ENCODE measurements around the gene SKAP1. TPM values are rescaled to one million over a fixed set of nuclear protein-coding genes. Genes with fewer than 3 reads are reported as not detected.

Gene SKAP1
- total RNA-seq, 1 donor from 2014 or later, result 25.3 TPM

DNA sequence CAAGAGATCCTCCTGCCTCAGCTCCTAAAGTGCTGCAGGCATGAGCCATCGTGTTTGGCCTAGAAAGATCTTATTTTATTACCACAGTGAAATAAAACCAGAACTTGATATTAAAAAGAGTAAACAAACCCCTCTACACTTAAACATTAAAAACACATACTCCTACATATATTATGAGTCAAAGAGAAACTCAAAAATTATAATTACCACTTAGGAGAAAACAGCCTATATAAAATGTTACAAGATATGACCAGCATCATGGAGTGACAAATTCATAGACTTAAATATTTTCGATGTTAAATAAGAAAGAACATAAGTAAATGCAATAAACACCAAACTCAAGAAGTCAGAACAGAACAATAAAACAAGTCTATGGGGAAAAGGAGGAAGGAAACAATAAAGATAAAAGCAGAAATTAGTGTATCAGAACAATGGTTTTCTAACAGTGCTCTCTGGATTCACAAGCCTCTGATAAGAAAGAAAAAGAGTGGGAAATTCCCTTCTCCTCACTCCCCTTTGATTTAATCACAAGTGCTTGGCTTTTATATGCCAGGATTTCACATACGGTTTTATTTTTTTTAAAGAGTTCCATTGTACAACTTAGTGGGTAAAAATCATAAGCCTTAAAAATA, 23.0 kb downstream of the SKAP1 start:
- Mint-ChIP-seq H3K4me1 (peaks cover 28% of the 10 kb centered on the region), H3K4me3 (peak overlapping the region; percentile 5), H3K27ac (no peak overlapping the region), H3K27me3 (no peaks in the 10 kb centered on the region), H3K36me3 (ENCODE audit: low read depth) (peaks cover 20% of the 10 kb centered on the region), H3K9me3 (no peaks in the 10 kb centered on the region)
- intact Hi-C loops (cut with micrococcal nuclease), result no loop called here
- no peak for ATAC-seq (ENCODE audit: low read depth)
- TF ChIP-seq, protein P1, sequence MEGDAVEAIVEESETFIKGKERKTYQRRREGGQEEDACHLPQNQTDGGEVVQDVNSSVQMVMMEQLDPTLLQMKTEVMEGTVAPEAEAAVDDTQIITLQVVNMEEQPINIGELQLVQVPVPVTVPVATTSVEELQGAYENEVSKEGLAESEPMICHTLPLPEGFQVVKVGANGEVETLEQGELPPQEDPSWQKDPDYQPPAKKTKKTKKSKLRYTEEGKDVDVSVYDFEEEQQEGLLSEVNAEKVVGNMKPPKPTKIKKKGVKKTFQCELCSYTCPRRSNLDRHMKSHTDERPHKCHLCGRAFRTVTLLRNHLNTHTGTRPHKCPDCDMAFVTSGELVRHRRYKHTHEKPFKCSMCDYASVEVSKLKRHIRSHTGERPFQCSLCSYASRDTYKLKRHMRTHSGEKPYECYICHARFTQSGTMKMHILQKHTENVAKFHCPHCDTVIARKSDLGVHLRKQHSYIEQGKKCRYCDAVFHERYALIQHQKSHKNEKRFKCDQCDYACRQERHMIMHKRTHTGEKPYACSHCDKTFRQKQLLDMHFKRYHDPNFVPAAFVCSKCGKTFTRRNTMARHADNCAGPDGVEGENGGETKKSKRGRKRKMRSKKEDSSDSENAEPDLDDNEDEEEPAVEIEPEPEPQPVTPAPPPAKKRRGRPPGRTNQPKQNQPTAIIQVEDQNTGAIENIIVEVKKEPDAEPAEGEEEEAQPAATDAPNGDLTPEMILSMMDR (IDR thresholded peaks at IDR 0.05), result no peak
- DNase-seq, result no peak
- CTCF ChIA-PET, result no interaction called here
- POLR2A ChIA-PET, result no interaction called here

GRCh38 chr17:48394821-48395220, 35.2 kb downstream of the SKAP1 start:
- no peak for ATAC-seq (ENCODE audit: low read depth)
- Mint-ChIP-seq H3K27me3 (no peaks in the 10 kb centered on the region), H3K4me3 (no peak overlapping the region), H3K4me1 (peaks cover 8% of the 10 kb centered on the region), H3K36me3 (ENCODE audit: low read depth) (peaks cover 27% of the 10 kb centered on the region), H3K27ac (no peak overlapping the region), H3K9me3 (no peaks in the 10 kb centered on the region)
- ChIA-PET CTCF (no interaction called here), POLR2A (no interaction called here)
- intact Hi-C loops (cut with micrococcal nuclease), result no loop called here
- no peak for DNase-seq
- TF ChIP-seq, protein P1 (IDR thresholded peaks at IDR 0.05), result no peak

DNA sequence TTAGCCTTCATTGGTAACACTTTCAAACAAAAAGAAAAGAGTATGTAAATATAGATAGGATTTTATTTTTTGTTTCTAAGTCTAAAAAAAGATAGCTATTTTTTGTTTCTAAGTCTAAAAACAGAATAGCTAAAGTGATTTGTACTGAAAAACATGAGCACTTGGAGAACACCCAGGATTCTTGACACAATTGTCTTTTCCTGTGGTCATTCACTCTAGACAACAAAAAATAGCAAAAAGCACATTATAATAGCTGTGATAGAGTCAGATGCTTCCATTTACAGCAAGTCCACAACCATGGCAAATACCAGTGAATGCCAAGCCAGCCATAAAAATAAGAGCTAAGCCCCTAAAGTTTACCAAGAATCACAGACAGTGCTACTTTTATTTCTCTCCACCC, 36.7 kb downstream of the SKAP1 start:
- intact Hi-C loops (cut with micrococcal nuclease), result no loop called here
- Mint-ChIP-seq H3K27me3 (no peaks in the 10 kb centered on the region), H3K36me3 (ENCODE audit: low read depth) (peaks cover 33% of the 10 kb centered on the region), H3K9me3 (no peaks in the 10 kb centered on the region), H3K4me1 (peaks cover 4% of the 10 kb centered on the region), H3K4me3 (no peak overlapping the region), H3K27ac (no peak overlapping the region)
- no peak for DNase-seq
- ChIA-PET CTCF (interaction anchor here (1.1 kb wide), 1 partner anchor 42 kb away, joined by 3 read pairs; no protein-coding TSS in a partner anchor), POLR2A (interaction anchor here (0.6 kb wide), 1 partner anchor 59 kb away, joined by 8 read pairs; no protein-coding TSS in a partner anchor)
- TF ChIP-seq, protein P1 (IDR thresholded peaks at IDR 0.05), result no peak
- no peak for ATAC-seq (ENCODE audit: low read depth)

DNA sequence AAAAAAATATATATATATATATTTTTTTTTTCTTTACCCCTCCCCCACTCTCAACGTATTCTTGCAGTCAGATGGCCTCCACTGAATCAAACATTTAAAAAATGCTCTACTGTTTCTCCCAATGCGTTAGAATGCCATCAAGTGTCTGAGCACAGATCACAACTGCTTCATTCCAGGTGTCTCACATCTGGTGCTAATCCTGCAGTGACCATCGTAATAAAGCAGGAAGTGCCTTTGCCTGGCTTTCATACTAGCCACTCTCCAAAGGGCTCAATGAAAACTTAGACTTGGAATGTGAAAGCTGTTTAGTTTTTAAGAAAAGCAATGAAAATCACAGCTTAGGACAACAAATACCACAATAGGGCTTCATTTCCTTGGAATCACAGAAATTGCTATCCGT, 37.2 kb downstream of the SKAP1 start:
- Mint-ChIP-seq H3K4me1 (peaks cover 4% of the 10 kb centered on the region), H3K4me3 (no peak overlapping the region), H3K27me3 (no peaks in the 10 kb centered on the region), H3K27ac (no peak overlapping the region), H3K36me3 (ENCODE audit: low read depth) (peaks cover 33% of the 10 kb centered on the region), H3K9me3 (no peaks in the 10 kb centered on the region)
- ATAC-seq (ENCODE audit: low read depth), result no peak
- DNase-seq, result no peak
- ChIA-PET CTCF (interaction anchor here (1.1 kb wide), 1 partner anchor 42 kb away, joined by 3 read pairs; no protein-coding TSS in a partner anchor), POLR2A (interaction anchor here (0.6 kb wide), 1 partner anchor 60 kb away, joined by 8 read pairs; no protein-coding TSS in a partner anchor)
- intact Hi-C loops (cut with micrococcal nuclease), result no loop called here
- TF ChIP-seq, protein P1 (IDR thresholded peaks at IDR 0.05), result no peak

GRCh38 chr17:48391444-48391843, 38.6 kb downstream of the SKAP1 start:
- no peak overlapping the region for H3K27ac Mint-ChIP-seq
- no peak for ATAC-seq (ENCODE audit: low read depth)
- POLR2A ChIA-PET, result interaction anchor here (0.6 to 1.0 kb wide), 2 partner anchors 11 to 50 kb away, joined by 3 to 4 read pairs; no protein-coding TSS in a partner anchor
- CTCF ChIA-PET, result interaction anchor here (0.7 to 0.8 kb wide), 2 partner anchors 16 to 66 kb away, joined by 3 read pairs; no protein-coding TSS in a partner anchor
- H3K4me1 Mint-ChIP-seq, result peaks cover 4% of the 10 kb centered on the region
- DNase-seq, result no peak
- TF ChIP-seq, protein P1 (IDR thresholded peaks at IDR 0.05), result no peak
- H3K4me3 Mint-ChIP-seq, result no peak overlapping the region
- H3K27me3 Mint-ChIP-seq, result no peaks in the 10 kb centered on the region
- intact Hi-C loops (cut with micrococcal nuclease), result no loop called here
- H3K36me3 Mint-ChIP-seq (ENCODE audit: low read depth), result peaks cover 31% of the 10 kb centered on the region
- no peaks in the 10 kb centered on the region for H3K9me3 Mint-ChIP-seq
